ENCODE measurements around the gene ELMOD3. TPM values are rescaled to one million over a fixed set of nuclear protein-coding genes. Genes with fewer than 3 reads are reported as not detected.
"Not testable (repeated sequence)": the region's sequence is repeated elsewhere in the genome, so short reads cannot be mapped to it uniquely, and the experiment has no call there.

ELMOD3 gene
- total RNA-seq, 1 donor from 2014 or later = 21.5 TPM

GRCh38 chr2:85411405-85411748, 56.8 kb downstream of the ELMOD3 start:
- Histone ChIP-seq H2AFZ (replicated peaks) (no peak overlapping the region), H4K20me1 (ENCODE audit: low read depth) (no peaks in the 10 kb centered on the region), H3K79me2 (ENCODE audit: low read depth) (no peaks in the 10 kb centered on the region), H3K36me3 (no peaks in the 10 kb centered on the region), H3K9me3 (ENCODE audit: low read depth) (no peaks in the 10 kb centered on the region), H3F3A (ENCODE audit: low read depth) (peaks cover 7% of the 10 kb centered on the region), H3K4me2 (no peak overlapping the region), H3K27ac (no peak overlapping the region), H3K4me1 (peaks cover 2% of the 10 kb centered on the region), H3K4me3 (no peak overlapping the region), H3K27me3 (peaks cover 18% of the 10 kb centered on the region), H3K9ac (no peak overlapping the region)
- peaks cover 25% of the 10 kb centered on the region for H3K27me3 Mint-ChIP-seq (ENCODE audit: insufficient read depth, low read depth)
- H3K9me3 Mint-ChIP-seq = no peaks in the 10 kb centered on the region
- H3K4me1 Mint-ChIP-seq = peaks cover 22% of the 10 kb centered on the region
- H3K27ac Mint-ChIP-seq = peak overlapping the region; percentile 76
- no peak for TF ChIP-seq EZH2phosphoT487 (IDR thresholded peaks at IDR 0.05)
- no peak for TF ChIP-seq CTCF (IDR thresholded peaks at IDR 0.05)
- no peak for TF ChIP-seq EZH2 (IDR thresholded peaks at IDR 0.05)
- no peaks in the 10 kb centered on the region for H3K36me3 Mint-ChIP-seq
- no peak overlapping the region for H3K4me3 Mint-ChIP-seq
- DNase-seq (ENCODE audit: low spot score) = no peak

GRCh38 chr2:85413592-85414420, 59.2 kb downstream of the ELMOD3 start:
- Histone ChIP-seq H3K36me3 (no peaks in the 10 kb centered on the region), H3K9ac (no peak overlapping the region), H2AFZ (replicated peaks) (peak overlapping the region; percentile 71), H3K4me3 (peak overlapping the region; percentile 51), H3K4me1 (peaks cover 3% of the 10 kb centered on the region), H3F3A (ENCODE audit: low read depth) (peaks cover 7% of the 10 kb centered on the region), H4K20me1 (ENCODE audit: low read depth) (no peaks in the 10 kb centered on the region), H3K27me3 (peaks cover 18% of the 10 kb centered on the region), H3K9me3 (ENCODE audit: low read depth) (no peaks in the 10 kb centered on the region), H3K79me2 (ENCODE audit: low read depth) (no peaks in the 10 kb centered on the region), H3K4me2 (peak overlapping the region; percentile 82), H3K27ac (no peak overlapping the region)
- DNase-seq (ENCODE audit: low spot score) = peak; percentile 69
- H3K4me3 Mint-ChIP-seq = peak overlapping the region; percentile 77
- no peaks in the 10 kb centered on the region for H3K36me3 Mint-ChIP-seq
- peaks cover 23% of the 10 kb centered on the region for H3K27me3 Mint-ChIP-seq (ENCODE audit: insufficient read depth, low read depth)
- H3K4me1 Mint-ChIP-seq = peaks cover 17% of the 10 kb centered on the region
- TF ChIP-seq CTCF (IDR thresholded peaks at IDR 0.05) (no peak), EZH2 (IDR thresholded peaks at IDR 0.05) (no peak), EZH2phosphoT487 (IDR thresholded peaks at IDR 0.05) (no peak)
- no peaks in the 10 kb centered on the region for H3K9me3 Mint-ChIP-seq
- H3K27ac Mint-ChIP-seq = no peak overlapping the region

GRCh38 chr2:85414421-85414759, 59.8 kb downstream of the ELMOD3 start:
- peaks cover 21% of the 10 kb centered on the region for H3K4me1 Mint-ChIP-seq
- not testable (repeated sequence) for H3K9ac ChIP-seq; H3K9me3 ChIP-seq (ENCODE audit: low read depth); H3K27ac Mint-ChIP-seq; H3K79me2 ChIP-seq (ENCODE audit: low read depth); H3K9me3 Mint-ChIP-seq; H3K36me3 ChIP-seq; H2AFZ ChIP-seq (replicated peaks); H4K20me1 ChIP-seq (ENCODE audit: low read depth); H3K27ac ChIP-seq; H3K36me3 Mint-ChIP-seq; H3K4me3 ChIP-seq; DNase-seq (ENCODE audit: low spot score); H3K4me1 ChIP-seq; H3K4me3 Mint-ChIP-seq; H3F3A ChIP-seq (ENCODE audit: low read depth)
- peaks cover 23% of the 10 kb centered on the region for H3K27me3 Mint-ChIP-seq (ENCODE audit: insufficient read depth, low read depth)
- Histone ChIP-seq H3K27me3 (peaks cover 18% of the 10 kb centered on the region), H3K4me2 (peak overlapping the region; percentile 82)

GRCh38 chr2:85414761-85415553, 60.4 kb downstream of the ELMOD3 start:
- Histone ChIP-seq H4K20me1 (ENCODE audit: low read depth) (no peaks in the 10 kb centered on the region), H2AFZ (replicated peaks) (no peak overlapping the region), H3K27me3 (peaks cover 18% of the 10 kb centered on the region), H3K4me3 (no peak overlapping the region), H3K36me3 (no peaks in the 10 kb centered on the region), H3K27ac (no peak overlapping the region), H3K4me1 (peaks cover 6% of the 10 kb centered on the region), H3K79me2 (ENCODE audit: low read depth) (no peaks in the 10 kb centered on the region), H3K9me3 (ENCODE audit: low read depth) (no peaks in the 10 kb centered on the region), H3K9ac (no peak overlapping the region), H3F3A (ENCODE audit: low read depth) (peaks cover 15% of the 10 kb centered on the region), H3K4me2 (no peak overlapping the region)
- Mint-ChIP-seq H3K27me3 (ENCODE audit: insufficient read depth, low read depth) (peaks cover 24% of the 10 kb centered on the region), H3K9me3 (no peaks in the 10 kb centered on the region), H3K36me3 (no peaks in the 10 kb centered on the region), H3K4me3 (peak overlapping the region; percentile 38), H3K4me1 (peaks cover 26% of the 10 kb centered on the region), H3K27ac (no peak overlapping the region)
- TF ChIP-seq CTCF (IDR thresholded peaks at IDR 0.05) = no peak
- no peak for TF ChIP-seq EZH2phosphoT487 (IDR thresholded peaks at IDR 0.05)
- TF ChIP-seq EZH2 (IDR thresholded peaks at IDR 0.05) = no peak
- no peak for DNase-seq (ENCODE audit: low spot score)
